ENCODE measurements around the gene CCBE1. TPM values are rescaled to one million over a fixed set of nuclear protein-coding genes. Genes with fewer than 3 reads are reported as not detected.

The CCBE1 gene
- total and polyA plus RNA-seq, 2 of the 4 experiments (the other 2 are of a cell fraction), result 64.8 to 148 TPM

- Histone ChIP-seq H4K5ac (ENCODE audit: low read depth, low read length) (no peak overlapping the region), H3K4me3 (ENCODE audit: insufficient read depth, low read depth, low read length) (no peak overlapping the region), H3K4ac (ENCODE audit: low read depth, low read length) (no peak overlapping the region), H4K20me1 (ENCODE audit: insufficient read depth, low read length) (peaks cover 6% of the 10 kb centered on the region; the same call in 1 of the 2 replicates), H2AK9ac (replicated peaks; ENCODE audit: low read depth, low read length, poor library complexity) (no peak overlapping the region), H2BK5ac (ENCODE audit: low read depth, low read length, poor library complexity, severe bottlenecking) (no peak overlapping the region), H3K79me1 (ENCODE audit: low read depth in 1 of 2, low read length in 2 of 2) (peaks cover 33 to 54% of the 10 kb centered on the region in 2 experiments), H3K9me3 (ENCODE audit: control insufficient read depth, insufficient read depth, low read length) (no peaks in the 10 kb centered on the region), H3K18ac (ENCODE audit: low read depth, low read length) (no peak overlapping the region), H2AK5ac (ENCODE audit: low read depth, low read length) (no peak overlapping the region), H2BK20ac (ENCODE audit: low read depth, low read length) (no peak overlapping the region), H4K8ac (ENCODE audit: low read depth in 2 of 2, low read length in 2 of 2) (no peak overlapping the region), H3K9me1 (ENCODE audit: insufficient read depth, low read length) (peaks cover 3% of the 10 kb centered on the region; the same call in 1 of the 2 replicates), H3K27ac (ENCODE audit: insufficient read depth, low read length) (no peak overlapping the region), H3K23ac (ENCODE audit: low read depth, low read length) (no peak overlapping the region), H3K4me1 (ENCODE audit: control insufficient read depth, insufficient read depth, low read length) (peaks cover 4% of the 10 kb centered on the region), H3K56ac (ENCODE audit: extremely low read depth, insufficient read depth, low read length) (no peak overlapping the region), H3K14ac (replicated peaks; ENCODE audit: low read depth, low read length) (no peak overlapping the region), H3K36me3 (ENCODE audit: control insufficient read depth, insufficient read depth, low read length) (no peaks in the 10 kb centered on the region), H3K9ac (ENCODE audit: low read depth, low read length) (no peak overlapping the region), H3K4me2 (ENCODE audit: low read depth, low read length) (no peak overlapping the region), H2AFZ (replicated peaks; ENCODE audit: low read length, poor library complexity) (no peak overlapping the region), H3K27me3 (ENCODE audit: control insufficient read depth, insufficient read depth, low read length) (no peaks in the 10 kb centered on the region), H2BK120ac (ENCODE audit: low read depth, low read length) (no peak overlapping the region), H4K91ac (ENCODE audit: insufficient read depth, low read depth, low read length) (no peak overlapping the region), H2BK15ac (ENCODE audit: low read depth, low read length) (no peak overlapping the region)
- ATAC-seq (ENCODE audit: low read depth) (peak; percentile 63), DNase-seq (peak; percentile 43)
- ChIA-PET POLR2A (ENCODE audit: unreplicated experiment) (no interaction called here), CTCF (no interaction called here)
- WGBS, 2 experiments (ENCODE audit: extremely low coverage in 2 of 2, insufficient read length in 1 of 2), result 100% methylated on average over 1 of the region's 5 CpGs; no CpG with 5 or more reads in 1 of the 2 experiments
- no peak for TF ChIP-seq RCOR1 (IDR thresholded peaks at IDR 0.05; ENCODE audit: insufficient replicate concordance, low read length)
- 0 out of 2 replicates have a peak, but pooled peaks have one; percentile 6 for TF ChIP-seq CEBPB (IDR thresholded peaks at IDR 0.05; ENCODE audit: low read depth, low read length)
- no TSS peak for BruUV-seq (replicated peaks)
- intact Hi-C loops (cut with micrococcal nuclease) (no loop called here), in situ Hi-C loops (cut with MboI; ENCODE audit: low sequenced_read_pairs) (loop anchor here (10.0 to 25.0 kb wide), 2 partner anchors 55 to 178 kb away; partner anchors contain the start of gene CCBE1), dilution Hi-C loops (cut with HindIII; ENCODE audit: low sequenced_read_pairs, unreplicated experiment) (no loop called here)
Measured at GRCh38 chr18:59639821-59640220, 57.4 kb downstream of the CCBE1 start.

Measured in IMR-90 (cell line).